Measurements from ENCODE around the gene SASH3. TPM values are rescaled to one million over a fixed set of nuclear protein-coding genes. Genes with fewer than 3 reads are reported as not detected.

SASH3 gene
- polyA plus RNA-seq, 1 of the 3 experiments (the other 2 are of a cell fraction): not detected

- H3K9me2 ChIP-seq: no peaks in the 10 kb centered on the region
- no peak overlapping the region for H3K9ac ChIP-seq
- no peaks in the 10 kb centered on the region for H3F3A ChIP-seq (replicated peaks; ENCODE audit: insufficient read depth)
- no peaks in the 10 kb centered on the region for H4K20me1 ChIP-seq (ENCODE audit: insufficient read depth)
- no peak overlapping the region for H3K4me3 ChIP-seq (ENCODE audit: low read depth in 2 of 2, low read length in 1 of 2)
- H3K27me3 ChIP-seq (ENCODE audit: insufficient read depth): peaks cover 10% of the 10 kb centered on the region; the same call in 1 of the 2 replicates
- POLR2A ChIA-PET: no interaction called here
- H3K79me2 ChIP-seq (ENCODE audit: insufficient read depth): no peaks in the 10 kb centered on the region
- TF ChIP-seq MXI1 (IDR thresholded peaks at IDR 0.05; ENCODE audit: low read depth, low read length) (no peak), CHD2 (IDR thresholded peaks at IDR 0.05; ENCODE audit: low read length, partially characterized antibody) (no peak), CTCF (IDR thresholded peaks at IDR 0.05) (no peak), ZBTB33 (IDR thresholded peaks at IDR 0.05; ENCODE audit: borderline replicate concordance, low read depth) (no peak)
- no peaks in the 10 kb centered on the region for H3K36me3 ChIP-seq (replicated peaks in 1 of 2; ENCODE audit: control insufficient read depth in 1 of 2, insufficient read depth in 2 of 2, low read length in 1 of 2)
- no peaks in the 10 kb centered on the region for H3K9me3 ChIP-seq
- WGBS (ENCODE audit: low lambda C conversion rate): 33% methylated on average over 5 of the region's 11 CpGs
- DNase-seq: no peak
- H3K27ac ChIP-seq (ENCODE audit: low read depth in 2 of 2, low read length in 1 of 2): no peak overlapping the region
- H3K4me1 ChIP-seq (ENCODE audit: control insufficient read depth in 1 of 2, insufficient read depth in 2 of 2, low read depth in 1 of 2, low read length in 1 of 2): no peaks in the 10 kb centered on the region; a peak in 1 of 4 replicates
- no peak overlapping the region for H3K4me2 ChIP-seq
- no peak overlapping the region for H2AFZ ChIP-seq (ENCODE audit: low read depth)
- CTCF ChIA-PET: interaction anchor here (0.6 to 1.4 kb wide), 4 partner anchors 142 to 294 kb away, joined by 3 read pairs; no protein-coding TSS in a partner anchor
Observed at GRCh38 chrX:129783291-129783713, 3.6 kb downstream of the SASH3 start.

- POLR2A ChIA-PET: no interaction called here
Observed at GRCh38 chrX:129784371-129784770, 4.6 kb downstream of the SASH3 start.

More at GRCh38 chrX:129784371-129784770, 4.6 kb downstream of the SASH3 start:
- peaks cover 7% of the 10 kb centered on the region; the same call in 1 of the 2 replicates for H3K27me3 ChIP-seq (ENCODE audit: insufficient read depth)
- no peaks in the 10 kb centered on the region; a peak in 1 of 4 replicates for H3K4me1 ChIP-seq (ENCODE audit: control insufficient read depth in 1 of 2, insufficient read depth in 2 of 2, low read depth in 1 of 2, low read length in 1 of 2)
- no peaks in the 10 kb centered on the region for H3F3A ChIP-seq (replicated peaks; ENCODE audit: insufficient read depth)
- H3K9me3 ChIP-seq: no peaks in the 10 kb centered on the region
- CTCF ChIA-PET: interaction anchor here (1.3 kb wide), 1 partner anchor 179 kb away, joined by 3 read pairs; no protein-coding TSS in a partner anchor
- no peak overlapping the region for H2AFZ ChIP-seq (ENCODE audit: low read depth)
- TF ChIP-seq REST (IDR thresholded peaks at IDR 0.05; ENCODE audit: low read depth, low read length) (no peak), MAX (IDR thresholded peaks at IDR 0.05; ENCODE audit: low read depth) (no peak), RFX5 (IDR thresholded peaks at IDR 0.05; ENCODE audit: low read length) (no peak), IRF3 (IDR thresholded peaks at IDR 0.05; ENCODE audit: low read depth, low read length) (no peak), TCF12 (IDR thresholded peaks at IDR 0.05) (no peak)
- no peak overlapping the region for H3K27ac ChIP-seq (ENCODE audit: low read depth in 2 of 2, low read length in 1 of 2)
- no peak overlapping the region for H3K4me3 ChIP-seq (ENCODE audit: low read depth in 2 of 2, low read length in 1 of 2)
- H3K4me2 ChIP-seq: no peak overlapping the region
- no peaks in the 10 kb centered on the region for H3K79me2 ChIP-seq (ENCODE audit: insufficient read depth)
- 43% methylated on average over 7 of the region's 7 CpGs for WGBS (ENCODE audit: low lambda C conversion rate)
- H4K20me1 ChIP-seq (ENCODE audit: insufficient read depth): no peaks in the 10 kb centered on the region
- no peak for DNase-seq
- no peak overlapping the region for H3K9ac ChIP-seq
- no peaks in the 10 kb centered on the region for H3K36me3 ChIP-seq (replicated peaks in 1 of 2; ENCODE audit: control insufficient read depth in 1 of 2, insufficient read depth in 2 of 2, low read length in 1 of 2)
- no peaks in the 10 kb centered on the region for H3K9me2 ChIP-seq
